Measurements from ENCODE around the gene GALNT17. TPM values are rescaled to one million over a fixed set of nuclear protein-coding genes. Genes with fewer than 3 reads are reported as not detected.

Gene GALNT17
- total RNA-seq, 1 donor from 2014 or later: 0.36 TPM

GRCh38 chr7:71461572-71461971, 329.6 kb downstream of the GALNT17 start:
- ATAC-seq: no peak

GRCh38 chr7:71465741-71466189, 333.8 kb downstream of the GALNT17 start:
- ATAC-seq: no peak

GRCh38 chr7:71466448-71467145, 334.7 kb downstream of the GALNT17 start:
- no peak for ATAC-seq

DNA sequence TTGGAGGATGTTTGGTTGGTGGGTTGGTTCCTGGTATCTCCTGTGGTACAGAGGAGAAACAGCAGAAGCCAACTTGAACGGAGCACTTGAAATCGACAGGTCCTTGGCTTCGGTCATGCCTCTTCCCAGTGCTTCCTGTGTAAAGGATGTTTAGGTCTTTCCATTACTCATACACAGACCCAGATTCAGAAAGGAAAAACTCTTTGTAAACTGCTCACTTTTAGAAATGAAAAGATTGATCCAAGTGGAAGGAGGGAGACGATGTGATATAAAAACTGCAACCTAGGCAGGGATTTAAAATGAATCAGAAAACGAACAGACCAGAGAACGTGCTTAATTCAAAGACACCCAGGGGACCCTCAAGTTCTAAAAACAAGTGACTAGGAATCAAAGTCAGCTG, 338.4 kb downstream of the GALNT17 start:
- ATAC-seq: no peak

- ATAC-seq: no peak
These were observed 338.9 kb downstream of the GALNT17 start for GRCh38 chr7:71470830-71471229.

- ATAC-seq: no peak
These were observed 341.0 kb downstream of the GALNT17 start for GRCh38 chr7:71472962-71473361.

- ATAC-seq: no peak
These were observed 341.5 kb downstream of the GALNT17 start for GRCh38 chr7:71473366-71473967.

DNA sequence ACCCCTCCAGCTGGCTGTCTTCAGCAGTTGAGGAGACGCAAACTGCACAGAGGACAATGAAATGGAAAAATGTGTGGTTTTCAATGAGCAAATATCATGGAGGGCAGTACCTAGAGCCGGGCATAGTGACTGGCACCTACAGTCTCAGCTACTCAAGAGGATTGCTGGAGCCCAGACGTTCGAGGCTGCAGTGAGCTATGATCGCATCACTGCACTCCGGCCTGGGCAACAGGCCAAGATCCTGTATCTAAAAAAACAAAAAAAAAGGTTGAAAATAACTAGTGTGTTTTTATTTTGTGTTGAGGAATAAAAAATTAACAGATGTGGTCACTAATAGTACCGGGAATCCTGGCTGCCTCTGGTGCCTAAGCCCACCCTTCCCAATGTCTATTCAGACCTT, 345.5 kb downstream of the GALNT17 start:
- ATAC-seq: no peak

DNA sequence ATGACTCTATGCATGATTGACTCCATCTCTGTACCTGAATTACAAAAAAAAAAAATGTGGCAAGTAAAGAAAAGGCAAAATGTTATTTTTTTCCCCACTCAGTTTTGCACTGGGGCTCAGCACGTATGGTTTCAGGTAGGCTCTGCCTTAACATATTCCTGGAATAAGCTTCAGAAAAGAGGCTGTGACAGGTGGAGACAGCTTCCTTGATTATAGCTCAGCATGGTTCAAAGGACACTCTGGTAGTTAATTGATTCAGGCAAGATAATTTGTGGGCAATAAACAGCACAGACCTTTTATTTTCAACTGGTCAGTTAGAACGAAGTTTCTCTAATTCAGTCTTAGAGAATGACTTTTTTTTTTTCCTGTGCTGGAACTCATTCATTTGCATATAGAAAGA, 347.3 kb downstream of the GALNT17 start:
- ATAC-seq: no peak

DNA sequence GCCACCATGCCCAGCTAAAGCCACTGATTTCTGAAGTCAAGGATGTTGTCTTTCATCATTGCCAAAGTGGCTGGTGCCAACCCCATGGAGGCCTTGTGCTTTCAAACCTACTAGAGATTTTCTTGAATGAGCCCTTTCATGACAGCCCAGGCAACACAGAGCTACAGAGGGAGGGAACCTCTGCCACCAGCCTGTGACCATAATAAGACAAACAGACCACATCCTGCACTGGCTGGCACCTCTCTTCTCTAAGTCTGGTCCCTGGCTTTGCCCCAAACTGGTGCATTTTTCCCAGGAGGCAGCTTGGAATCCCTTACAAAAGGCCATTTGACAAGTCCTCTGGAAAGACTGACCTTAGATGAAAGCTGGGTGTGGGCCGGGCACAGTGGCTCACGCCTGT, 348.8 kb downstream of the GALNT17 start:
- no peak for ATAC-seq

DNA sequence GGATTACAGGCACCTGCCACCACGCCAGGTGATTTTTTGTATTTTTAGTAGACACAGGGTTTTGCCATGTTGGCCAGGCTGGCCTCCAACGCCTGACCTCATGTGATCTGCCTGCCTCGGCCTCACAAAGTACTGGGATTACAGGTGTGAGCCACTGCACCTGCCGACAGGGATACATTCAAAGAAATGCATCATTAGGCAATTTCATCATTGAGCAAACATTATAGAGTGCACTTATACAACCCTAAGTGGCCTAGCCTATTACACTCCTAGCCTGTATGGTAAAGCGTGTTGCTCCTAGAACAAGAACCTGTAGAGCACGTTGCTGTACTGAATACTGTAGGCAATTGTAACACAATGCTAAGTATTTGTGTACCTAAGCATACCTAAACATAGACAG, 350.3 kb downstream of the GALNT17 start:
- no peak for ATAC-seq

DNA sequence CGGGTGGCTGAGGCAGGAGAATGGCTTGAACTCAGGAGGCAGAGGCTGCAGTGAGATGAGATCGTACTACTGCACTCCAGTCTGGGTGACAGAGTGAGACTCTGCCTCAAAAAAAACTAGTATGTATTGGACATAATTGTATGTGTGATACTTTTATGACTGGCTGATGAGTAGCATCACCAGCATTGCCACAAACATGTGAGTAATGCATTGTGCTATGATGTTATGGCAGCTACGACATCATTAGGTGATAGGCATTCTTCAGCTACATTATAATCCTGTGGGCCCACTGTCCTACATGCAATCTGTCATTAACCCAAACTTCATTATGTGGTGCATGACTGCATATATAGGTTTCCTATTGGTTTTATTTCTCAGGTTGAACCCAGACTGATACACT, 352.4 kb downstream of the GALNT17 start:
- no peak for ATAC-seq

DNA sequence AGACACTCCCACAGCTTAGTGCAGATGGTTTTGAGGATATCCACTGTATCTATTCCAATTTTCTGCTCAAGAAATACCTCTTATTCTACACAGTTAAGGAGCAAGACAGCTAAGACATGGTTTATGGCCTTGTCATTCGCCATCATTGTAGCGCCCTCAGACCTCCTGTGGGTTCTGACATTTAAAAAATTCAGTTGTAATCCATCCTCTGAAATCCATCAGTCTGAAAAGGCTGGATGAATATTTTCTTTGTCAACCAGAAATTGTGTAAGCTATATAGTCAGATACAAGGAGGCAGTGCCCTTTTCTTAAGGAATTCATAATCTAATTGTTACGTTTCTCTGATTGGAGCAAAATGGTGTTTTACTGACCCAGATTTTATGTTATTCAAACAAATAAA, 353.6 kb downstream of the GALNT17 start:
- ATAC-seq: no peak

DNA sequence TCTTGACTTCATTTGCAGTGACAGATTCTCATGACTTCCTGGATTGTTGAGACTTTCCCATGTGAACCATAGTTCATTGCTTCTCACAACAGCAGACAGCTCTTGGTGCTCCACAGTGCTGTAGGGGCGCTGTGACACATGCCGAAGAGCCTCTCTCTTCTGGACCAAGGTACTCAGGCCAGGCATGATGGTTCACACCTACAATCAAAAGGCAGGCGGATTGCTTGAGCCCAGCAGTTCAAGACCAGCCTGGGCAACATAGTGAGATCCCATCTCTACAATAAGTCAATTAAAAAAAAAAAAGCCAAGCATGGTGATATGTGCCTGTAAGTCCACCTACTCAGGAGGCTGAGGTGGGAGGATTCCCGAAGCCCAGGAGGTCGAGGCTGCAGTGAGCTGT, 354.5 kb downstream of the GALNT17 start:
- no peak for ATAC-seq

DNA sequence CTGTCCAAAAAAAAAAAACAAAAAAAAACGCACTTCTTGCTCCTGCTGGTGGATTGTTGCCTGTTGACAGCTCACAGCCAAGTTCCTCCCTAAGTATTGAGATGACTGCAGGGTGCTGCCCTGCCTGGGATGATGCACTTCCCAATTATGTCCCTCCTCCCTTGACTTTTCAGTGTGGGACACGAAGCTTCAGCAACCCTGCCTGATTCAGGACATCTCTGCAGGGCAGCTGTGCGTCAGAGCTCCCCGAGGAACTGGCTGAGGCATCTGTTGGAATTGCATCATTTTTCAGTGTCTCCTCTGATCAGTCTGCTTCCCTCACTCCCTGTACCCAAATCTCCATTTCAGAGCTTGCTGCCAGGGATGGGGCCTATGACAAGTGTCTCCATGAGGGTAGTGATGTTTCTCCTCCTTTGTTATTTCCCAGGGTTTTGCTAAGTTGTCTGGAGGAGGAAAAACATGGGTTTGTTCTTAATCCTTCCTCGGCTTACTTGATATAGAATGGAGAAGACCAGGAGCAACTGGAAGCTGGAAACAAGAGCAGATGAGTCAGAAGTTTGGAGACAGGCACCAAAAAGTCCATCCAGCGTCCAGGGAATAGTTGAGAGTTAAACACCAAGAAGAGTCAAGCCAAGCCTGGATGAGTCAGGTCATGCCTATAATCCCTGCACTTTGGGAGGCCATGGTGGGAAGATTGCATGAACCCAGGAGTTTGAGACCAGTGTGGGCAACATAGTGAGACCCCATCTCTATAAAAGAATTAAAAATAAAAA, 355.1 kb downstream of the GALNT17 start:
- ATAC-seq: no peak

DNA sequence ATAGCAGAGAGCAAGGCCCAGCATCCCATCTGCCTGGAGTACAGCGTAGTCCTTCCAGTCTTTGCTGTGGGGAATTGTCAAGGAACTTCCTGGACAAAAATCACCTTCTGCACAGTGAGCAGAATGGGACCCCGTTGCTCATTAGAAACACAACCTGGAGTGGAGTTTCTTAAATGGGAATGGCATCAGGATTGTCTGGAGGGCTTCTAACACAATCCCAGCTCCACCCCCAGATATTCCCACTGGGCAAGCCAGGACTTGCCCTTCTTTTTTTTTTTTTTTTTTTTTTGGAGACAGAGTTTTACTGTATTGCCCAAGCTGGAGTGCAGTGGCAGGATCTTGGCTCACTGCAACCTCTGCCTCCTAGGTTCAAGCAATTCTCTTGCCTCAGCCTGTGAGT, 356.4 kb downstream of the GALNT17 start:
- no peak for ATAC-seq

- no peak for ATAC-seq
These were observed 359.4 kb downstream of the GALNT17 start for GRCh38 chr7:71491336-71491735.

- ATAC-seq: no peak
These were observed 363.9 kb downstream of the GALNT17 start for GRCh38 chr7:71495828-71496227.

- no peak for ATAC-seq
These were observed 365.5 kb downstream of the GALNT17 start for GRCh38 chr7:71497256-71497946.

- no peak for ATAC-seq
These were observed 366.4 kb downstream of the GALNT17 start for GRCh38 chr7:71498381-71498780.

DNA sequence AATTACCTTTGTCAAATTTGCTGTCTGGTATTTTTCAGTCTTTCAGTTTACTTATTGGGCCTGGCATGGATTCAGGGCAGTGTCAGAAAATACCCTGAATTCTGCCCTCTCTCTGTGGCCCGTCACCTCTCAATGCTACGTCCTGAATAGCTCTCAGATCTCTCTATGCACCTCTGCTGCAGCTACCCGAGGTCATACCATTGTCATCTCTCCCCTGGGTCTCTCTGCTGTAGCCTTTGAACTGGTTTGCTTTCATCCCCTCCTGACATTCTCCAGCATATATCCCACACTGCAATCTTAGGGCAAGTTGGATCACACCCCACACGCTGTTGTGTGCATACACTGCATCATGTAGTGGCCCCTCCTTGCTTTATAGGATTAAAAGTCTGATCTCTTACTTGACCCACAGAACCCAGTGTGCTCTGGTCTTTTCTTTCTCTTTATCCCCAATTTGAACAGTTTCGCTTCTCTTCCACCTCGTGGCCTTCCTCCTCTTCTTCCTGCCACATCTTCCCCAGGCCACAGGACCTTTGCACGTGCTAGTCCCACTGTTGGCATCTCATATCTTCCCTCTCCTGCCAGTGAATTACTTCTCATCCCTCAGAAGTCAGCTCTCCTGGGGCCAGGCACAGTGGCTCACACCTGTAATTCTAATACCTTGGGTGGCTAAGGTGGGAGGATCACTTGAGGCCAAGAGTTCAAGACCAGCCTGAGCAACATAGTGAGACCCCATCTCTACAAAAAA, 372.9 kb downstream of the GALNT17 start:
- ATAC-seq: no peak

GRCh38 chr7:71506822-71507221, 374.9 kb downstream of the GALNT17 start:
- no peak for ATAC-seq

Data from esophagus mucosa (tissue), 1 donor.